HG02970 (cell line): ENCODE measurements around the gene NARF.
A peak's percentile ranks its signal among the peaks of the same experiment; 100 is the strongest.

Experiments
- ATAC-seq: cut with Tn5 transposase; IDR thresholded peaks from one replicate; pipeline ENCODE4 v1.9.1; 2021; ENCODE audit warnings: mild to moderate bottlenecking, moderate library complexity, moderate number of reproducible peaks; ENCODE audit not compliant: unreplicated experiment, low FRiP score

The NARF gene

GRCh38 chr17:82468692-82469091 is 10.2 kb downstream of the NARF start:
- no peak for ATAC-seq

GRCh38 chr17:82470065-82470464 is 11.5 kb downstream of the NARF start:
- no peak for ATAC-seq

GRCh38 chr17:82474223-82475010 is 15.9 kb downstream of the NARF start:
- ATAC-seq = no peak

GRCh38 chr17:82475458-82475857 is 16.9 kb downstream of the NARF start:
- no peak for ATAC-seq

GRCh38 chr17:82477934-82478333 is 19.4 kb downstream of the NARF start:
- no peak for ATAC-seq

- no peak for ATAC-seq
Measured at GRCh38 chr17:82479602-82480001, 21.1 kb downstream of the NARF start.

GRCh38 chr17:82480318-82480717 is 21.8 kb downstream of the NARF start:
- ATAC-seq = no peak

GRCh38 chr17:82483204-82483660 is 24.7 kb downstream of the NARF start:
- no peak for ATAC-seq

- no peak for ATAC-seq
Measured at GRCh38 chr17:82483836-82484235, 25.3 kb downstream of the NARF start.

- no peak for ATAC-seq
Measured at GRCh38 chr17:82486231-82487094, 27.9 kb downstream of the NARF start.

- no peak for ATAC-seq
Measured at GRCh38 chr17:82487910-82488309, 29.4 kb downstream of the NARF start.

- ATAC-seq = no peak
Measured at GRCh38 chr17:82489117-82489516, 30.6 kb downstream of the NARF start.

- no peak for ATAC-seq
Measured at GRCh38 chr17:82489851-82490511, 31.4 kb downstream of the NARF start.

GRCh38 chr17:82490512-82491195 is 32.1 kb downstream of the NARF start:
- ATAC-seq = no peak

- no peak for ATAC-seq
Measured at GRCh38 chr17:82491196-82491530, 32.6 kb downstream of the NARF start.

- ATAC-seq = no peak
Measured at GRCh38 chr17:82491533-82491932, 33.0 kb downstream of the NARF start.

- no peak for ATAC-seq
Measured at GRCh38 chr17:82492643-82493225, 34.2 kb downstream of the NARF start.

GRCh38 chr17:82493226-82493781 is 34.8 kb downstream of the NARF start:
- no peak for ATAC-seq

- peak; percentile 49 for ATAC-seq
Measured at GRCh38 chr17:82494236-82495055, 35.9 kb downstream of the NARF start.
